ENCODE data around the gene CRIM1.

- TF ChIP-seq, protein P1, sequence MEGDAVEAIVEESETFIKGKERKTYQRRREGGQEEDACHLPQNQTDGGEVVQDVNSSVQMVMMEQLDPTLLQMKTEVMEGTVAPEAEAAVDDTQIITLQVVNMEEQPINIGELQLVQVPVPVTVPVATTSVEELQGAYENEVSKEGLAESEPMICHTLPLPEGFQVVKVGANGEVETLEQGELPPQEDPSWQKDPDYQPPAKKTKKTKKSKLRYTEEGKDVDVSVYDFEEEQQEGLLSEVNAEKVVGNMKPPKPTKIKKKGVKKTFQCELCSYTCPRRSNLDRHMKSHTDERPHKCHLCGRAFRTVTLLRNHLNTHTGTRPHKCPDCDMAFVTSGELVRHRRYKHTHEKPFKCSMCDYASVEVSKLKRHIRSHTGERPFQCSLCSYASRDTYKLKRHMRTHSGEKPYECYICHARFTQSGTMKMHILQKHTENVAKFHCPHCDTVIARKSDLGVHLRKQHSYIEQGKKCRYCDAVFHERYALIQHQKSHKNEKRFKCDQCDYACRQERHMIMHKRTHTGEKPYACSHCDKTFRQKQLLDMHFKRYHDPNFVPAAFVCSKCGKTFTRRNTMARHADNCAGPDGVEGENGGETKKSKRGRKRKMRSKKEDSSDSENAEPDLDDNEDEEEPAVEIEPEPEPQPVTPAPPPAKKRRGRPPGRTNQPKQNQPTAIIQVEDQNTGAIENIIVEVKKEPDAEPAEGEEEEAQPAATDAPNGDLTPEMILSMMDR (IDR thresholded peaks at IDR 0.05 in 4 of 5, conservative IDR thresholded peaks at IDR 0.05 in 1 of 5) = no peak
- no peak for TF ChIP-seq POLR2A (IDR thresholded peaks at IDR 0.05)
Measured at GRCh38 chr2:36455011-36455410, 99.4 kb downstream of the CRIM1 start.
